HFFc6 (cell line): ENCODE data around the gene MPL. TPM values are rescaled to one million over a fixed set of nuclear protein-coding genes. Genes with fewer than 3 reads are reported as not detected.

Experiments
- DNase-seq: peaks from one replicate; pipeline ENCODE4 v3.0.0-alpha.2; 2018
- H3K27ac Mint-ChIP-seq: 2 replicates; pipeline ENCODE4 v1.8.0; 2020; ENCODE audit warnings: mild to moderate bottlenecking, mixed read lengths
- H3K27me3 Mint-ChIP-seq: 2 replicates; pipeline ENCODE4 v1.8.0; 2021; ENCODE audit warnings: mild to moderate bottlenecking, moderate library complexity, mixed read lengths; ENCODE audit not compliant: insufficient read depth
- H3K36me3 Mint-ChIP-seq: 2 replicates; pipeline ENCODE4 v1.8.0; 2021; ENCODE audit warnings: low read depth, mixed read lengths
- H3K4me1 Mint-ChIP-seq: 2 replicates; pipeline ENCODE4 v1.8.0; 2020; ENCODE audit warnings: low read depth, mixed read lengths
- H3K4me3 Mint-ChIP-seq: 2 replicates; pipeline ENCODE4 v1.8.0; 2020; ENCODE audit warnings: mild to moderate bottlenecking, moderate library complexity, mixed read lengths
- H3K9me3 Mint-ChIP-seq: 2 replicates; pipeline ENCODE4 v1.8.0; 2020; ENCODE audit warnings: mild to moderate bottlenecking, mixed read lengths
- total RNA-seq, 6 experiments: library from RNA; stranded (reverse); fragmentation: NEBNext Ultra II Directional; extraction: Animal tissue kit (Norgen Biotek cat#: 25700); gene quantifications; 2 replicates in 1 of 6; 3 replicates in 5 of 6; pipeline ENCODE4 v1.2.3, GENCODE V29; 2021
- TF ChIP-seq, protein P1 (sequence below): fragments of 200-600 bp; sonication (generic); IDR thresholded peaks from 2 replicates; pipeline ENCODE4 v1.5.0; 2021; ENCODE audit warnings: antibody characterized with exemption, mild to moderate bottlenecking

Gene MPL
- total RNA-seq, 6 experiments from 2014 or later: not detected

- Mint-ChIP-seq H3K4me3 (peak within 1 kb of the TSS; percentile 95), H3K27me3 (peaks cover 6% of the 10 kb centered on the region), H3K27ac (peak within 1 kb of the TSS; percentile 95), H3K9me3 (no peaks in the 10 kb centered on the region), H3K36me3 (peaks cover 49% of the 10 kb centered on the region), H3K4me1 (peaks cover 75% of the 10 kb centered on the region)
- peak; percentile 98 for DNase-seq
- TF ChIP-seq, protein P1, sequence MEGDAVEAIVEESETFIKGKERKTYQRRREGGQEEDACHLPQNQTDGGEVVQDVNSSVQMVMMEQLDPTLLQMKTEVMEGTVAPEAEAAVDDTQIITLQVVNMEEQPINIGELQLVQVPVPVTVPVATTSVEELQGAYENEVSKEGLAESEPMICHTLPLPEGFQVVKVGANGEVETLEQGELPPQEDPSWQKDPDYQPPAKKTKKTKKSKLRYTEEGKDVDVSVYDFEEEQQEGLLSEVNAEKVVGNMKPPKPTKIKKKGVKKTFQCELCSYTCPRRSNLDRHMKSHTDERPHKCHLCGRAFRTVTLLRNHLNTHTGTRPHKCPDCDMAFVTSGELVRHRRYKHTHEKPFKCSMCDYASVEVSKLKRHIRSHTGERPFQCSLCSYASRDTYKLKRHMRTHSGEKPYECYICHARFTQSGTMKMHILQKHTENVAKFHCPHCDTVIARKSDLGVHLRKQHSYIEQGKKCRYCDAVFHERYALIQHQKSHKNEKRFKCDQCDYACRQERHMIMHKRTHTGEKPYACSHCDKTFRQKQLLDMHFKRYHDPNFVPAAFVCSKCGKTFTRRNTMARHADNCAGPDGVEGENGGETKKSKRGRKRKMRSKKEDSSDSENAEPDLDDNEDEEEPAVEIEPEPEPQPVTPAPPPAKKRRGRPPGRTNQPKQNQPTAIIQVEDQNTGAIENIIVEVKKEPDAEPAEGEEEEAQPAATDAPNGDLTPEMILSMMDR: no peak
Measured at GRCh38 chr1:43358746-43359693, 21.4 kb downstream of the MPL start, which contains the start of gene CDC20. CDC20 (plus strand) TSS chr1:43358981; CDS start chr1:43359216, 235 bp downstream.

DNA sequence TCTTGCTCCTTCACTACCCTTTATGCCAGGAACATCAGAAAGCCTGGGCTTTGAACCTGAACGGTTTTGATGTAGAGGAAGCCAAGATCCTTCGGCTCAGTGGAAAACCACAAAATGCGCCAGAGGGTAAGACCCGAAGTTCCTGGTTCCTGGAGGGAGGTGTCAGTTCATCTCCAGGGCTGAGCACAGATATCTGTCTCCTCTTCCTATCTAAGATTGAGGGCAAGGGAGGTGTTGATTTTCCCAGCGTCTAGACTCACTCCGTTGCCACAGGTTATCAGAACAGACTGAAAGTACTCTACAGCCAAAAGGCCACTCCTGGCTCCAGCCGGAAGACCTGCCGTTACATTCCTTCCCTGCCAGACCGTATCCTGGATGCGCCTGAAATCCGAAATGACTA, 22.1 kb downstream of the MPL start:
- TF ChIP-seq, protein P1: no peak
- Mint-ChIP-seq H3K9me3 (no peaks in the 10 kb centered on the region), H3K36me3 (peaks cover 56% of the 10 kb centered on the region), H3K4me1 (peaks cover 78% of the 10 kb centered on the region), H3K4me3 (peak overlapping the region; percentile 95), H3K27me3 (peaks cover 6% of the 10 kb centered on the region), H3K27ac (peak overlapping the region; percentile 95)
- no peak for DNase-seq

DNA sequence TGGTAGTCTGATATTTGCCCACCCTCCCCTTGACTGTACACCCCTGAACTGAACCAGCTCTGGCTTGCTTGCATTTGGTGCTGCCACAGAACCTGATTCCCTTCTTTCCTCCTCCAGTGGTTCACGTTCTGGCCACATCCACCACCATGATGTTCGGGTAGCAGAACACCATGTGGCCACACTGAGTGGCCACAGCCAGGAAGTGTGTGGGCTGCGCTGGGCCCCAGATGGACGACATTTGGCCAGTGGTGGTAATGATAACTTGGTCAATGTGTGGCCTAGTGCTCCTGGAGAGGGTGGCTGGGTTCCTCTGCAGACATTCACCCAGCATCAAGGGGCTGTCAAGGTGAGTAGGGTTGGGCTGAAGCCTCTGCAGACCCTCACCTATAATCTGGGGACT, 23.0 kb downstream of the MPL start:
- peaks cover 6% of the 10 kb centered on the region for H3K27me3 Mint-ChIP-seq
- peaks cover 83% of the 10 kb centered on the region for H3K4me1 Mint-ChIP-seq
- DNase-seq: no peak
- peak overlapping the region; percentile 64 for H3K27ac Mint-ChIP-seq
- TF ChIP-seq, protein P1: no peak
- peak overlapping the region; percentile 95 for H3K4me3 Mint-ChIP-seq
- peaks cover 64% of the 10 kb centered on the region for H3K36me3 Mint-ChIP-seq
- H3K9me3 Mint-ChIP-seq: no peaks in the 10 kb centered on the region

DNA sequence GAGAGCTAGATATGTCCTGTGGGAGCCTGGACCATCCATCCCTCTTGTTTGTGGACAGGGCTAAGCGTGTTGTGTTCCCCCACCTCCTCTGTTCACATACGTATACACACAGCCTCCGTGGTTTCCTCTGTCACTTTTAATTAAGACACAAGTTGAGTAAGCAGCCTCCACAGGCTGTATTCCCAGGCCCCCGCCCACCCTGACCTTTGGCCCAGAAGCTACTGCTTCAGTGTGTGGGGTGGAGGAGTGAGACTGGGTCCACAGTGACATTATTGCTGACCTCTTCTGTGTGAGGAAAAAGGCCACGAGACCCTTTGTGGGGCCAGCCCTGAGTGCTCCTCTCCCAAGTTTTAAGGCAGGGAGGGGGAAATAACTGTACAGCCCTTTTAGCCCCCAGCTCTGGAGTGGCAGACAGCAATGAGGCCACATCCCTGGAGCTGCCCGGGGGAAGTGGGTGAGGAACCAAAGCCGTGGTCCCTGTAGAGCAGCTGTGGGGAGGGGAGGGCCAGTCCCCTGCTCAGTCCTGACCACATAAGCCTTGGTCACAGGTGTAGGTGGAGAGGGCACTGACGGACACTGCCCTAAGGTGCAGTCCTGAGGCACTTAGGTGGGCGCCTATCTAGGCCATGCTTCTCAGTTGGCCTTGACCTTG, 25.8 kb downstream of the MPL start:
- Mint-ChIP-seq H3K4me1 (peaks cover 75% of the 10 kb centered on the region), H3K27ac (peak overlapping the region; percentile 60), H3K27me3 (peaks cover 6% of the 10 kb centered on the region), H3K9me3 (no peaks in the 10 kb centered on the region), H3K4me3 (no peak overlapping the region), H3K36me3 (peaks cover 63% of the 10 kb centered on the region)
- DNase-seq: no peak
- TF ChIP-seq, protein P1: no peak

- no peak overlapping the region for H3K4me3 Mint-ChIP-seq
- TF ChIP-seq, protein P1: no peak
- peaks cover 69% of the 10 kb centered on the region for H3K36me3 Mint-ChIP-seq
- H3K27me3 Mint-ChIP-seq: peaks cover 3% of the 10 kb centered on the region; the same call in 1 of the 2 replicates
- no peaks in the 10 kb centered on the region for H3K9me3 Mint-ChIP-seq
- peaks cover 81% of the 10 kb centered on the region for H3K4me1 Mint-ChIP-seq
- DNase-seq: no peak
- peak overlapping the region; percentile 60 for H3K27ac Mint-ChIP-seq
Measured at GRCh38 chr1:43363935-43364525, 26.4 kb downstream of the MPL start.
